H9 (cell line): ENCODE results near the gene TBXAS1. TPM values are rescaled to one million over a fixed set of nuclear protein-coding genes. Genes with fewer than 3 reads are reported as not detected.

Experiments
- DNase-seq: peaks from one replicate; pipeline ENCODE4 v3.0.0-alpha.2; 2017
- H2AFZ ChIP-seq: one replicate; pipeline ENCODE4 v1.6.1; 2013; ENCODE audit warnings: mild to moderate bottlenecking, low read length, control low read depth, moderate library complexity
- H2AK5ac ChIP-seq: 2 replicates; pipeline ENCODE4 v1.6.1; 2013; ENCODE audit warnings: low read length, control low read depth, mixed read lengths; ENCODE audit not compliant: insufficient read length
- H2BK120ac ChIP-seq: one replicate; pipeline ENCODE4 v1.6.1; 2013; ENCODE audit warnings: low read depth, mild to moderate bottlenecking, low read length, control low read depth, inconsistent platforms; ENCODE audit not compliant: poor library complexity, severe bottlenecking
- H2BK12ac ChIP-seq: 2 replicates; pipeline ENCODE4 v1.6.1; 2013; ENCODE audit warnings: low read length, control low read depth, mixed read lengths, low read depth; ENCODE audit not compliant: insufficient read length
- H2BK15ac ChIP-seq: 2 replicates; pipeline ENCODE4 v1.6.1; 2013; ENCODE audit warnings: low read depth, low read length, control low read depth
- H2BK20ac ChIP-seq: one replicate; pipeline ENCODE4 v1.6.1; 2013; ENCODE audit warnings: low read depth, mild to moderate bottlenecking, low read length, control low read depth, inconsistent platforms; ENCODE audit not compliant: poor library complexity, severe bottlenecking
- H2BK5ac ChIP-seq: 2 replicates; pipeline ENCODE4 v1.6.1; 2013; ENCODE audit warnings: low read length, control low read depth, mixed read lengths; ENCODE audit not compliant: insufficient read length
- H3K14ac ChIP-seq: 2 replicates; pipeline ENCODE4 v1.6.1; 2013; ENCODE audit warnings: low read length, control low read depth; ENCODE audit not compliant: insufficient read depth
- H3K18ac ChIP-seq: 2 replicates; pipeline ENCODE4 v1.6.1; 2013; ENCODE audit warnings: low read depth, mild to moderate bottlenecking, mixed read lengths, low read length, control low read depth; ENCODE audit not compliant: insufficient read length
- H3K23ac ChIP-seq: 2 replicates; pipeline ENCODE4 v1.6.1; 2013; ENCODE audit warnings: low read length, control low read depth, mixed read lengths, low read depth; ENCODE audit not compliant: insufficient read length
- H3K23me2 ChIP-seq: 2 replicates; pipeline ENCODE4 v1.6.1; 2013; ENCODE audit warnings: low read depth, mild to moderate bottlenecking, mixed read lengths, low read length, control low read depth; ENCODE audit not compliant: insufficient read length, poor library complexity, severe bottlenecking
- H3K27ac ChIP-seq: 2 replicates; pipeline ENCODE4 v1.5.1; 2013; ENCODE audit warnings: low read length, control low read depth, mixed read lengths, low read depth; ENCODE audit not compliant: insufficient read length
- H3K27me3 ChIP-seq: 2 replicates; pipeline ENCODE4 v1.6.1; 2013; ENCODE audit warnings: low read length, control low read depth, inconsistent platforms; ENCODE audit not compliant: insufficient read depth
- H3K4ac ChIP-seq: 2 replicates; pipeline ENCODE4 v1.6.1; 2013; ENCODE audit warnings: low read depth, mild to moderate bottlenecking, control low read depth, inconsistent platforms, low read length, moderate library complexity
- H3K4me1 ChIP-seq: 2 replicates; pipeline ENCODE4 v1.6.1; 2013; ENCODE audit warnings: low read length, control low read depth, inconsistent platforms; ENCODE audit not compliant: insufficient read depth
- H3K4me2 ChIP-seq: 2 replicates; pipeline ENCODE4 v1.6.1; 2013; ENCODE audit warnings: low read length, control low read depth, mixed read lengths; ENCODE audit not compliant: insufficient read length, insufficient read depth
- H3K56ac ChIP-seq: 2 replicates; pipeline ENCODE4 v1.6.1; 2013; ENCODE audit warnings: low read depth, mild to moderate bottlenecking, mixed read lengths, low read length, control low read depth; ENCODE audit not compliant: insufficient read length
- H3K79me1 ChIP-seq: 2 replicates; pipeline ENCODE4 v1.6.1; 2013; ENCODE audit warnings: low read depth, mild to moderate bottlenecking, moderate library complexity, low read length, control low read depth, inconsistent platforms; ENCODE audit not compliant: insufficient read depth, poor library complexity, severe bottlenecking
- H3K79me2 ChIP-seq: 2 replicates; pipeline ENCODE4 v1.6.1; 2013; ENCODE audit warnings: low read length, control low read depth, inconsistent platforms; ENCODE audit not compliant: insufficient read depth
- H3K9ac ChIP-seq: 2 replicates; pipeline ENCODE4 v1.6.1; 2013; ENCODE audit warnings: low read length, control low read depth, mixed read lengths; ENCODE audit not compliant: insufficient read length; ENCODE audit errors: extremely low read depth
- H3K9me3 ChIP-seq: one replicate; pipeline ENCODE4 v1.6.1; 2013; ENCODE audit warnings: low read depth, low read length, inconsistent platforms; ENCODE audit not compliant: control insufficient read depth
- H3T11ph ChIP-seq: one replicate; pipeline ENCODE4 v1.6.1; 2013; ENCODE audit warnings: mild to moderate bottlenecking, low read length, control low read depth, inconsistent platforms
- H4K20me1 ChIP-seq: one replicate; pipeline ENCODE4 v1.6.1; 2013; ENCODE audit not compliant: control insufficient read depth, insufficient read length, insufficient read depth
- H4K5ac ChIP-seq: 2 replicates; pipeline ENCODE4 v1.6.1; 2013; ENCODE audit warnings: low read depth, mild to moderate bottlenecking, mixed read lengths, low read length, control low read depth; ENCODE audit not compliant: insufficient read length
- H4K8ac ChIP-seq: replicated peaks from 2 replicates; pipeline ENCODE4 v1.6.1; 2013; ENCODE audit warnings: low read length, control low read depth, mixed read lengths, low read depth; ENCODE audit not compliant: insufficient read length
- H4K91ac ChIP-seq: 2 replicates; pipeline ENCODE4 v1.6.1; 2013; ENCODE audit warnings: low read depth, mild to moderate bottlenecking, moderate library complexity, mixed read lengths, low read length, control low read depth; ENCODE audit not compliant: insufficient read length
- H3K27ac Mint-ChIP-seq, 3 experiments: 2 replicates in 2 of 3; 3 replicates in 1 of 3; pipeline ENCODE4 v1.8.0; 2020 to 2021; ENCODE audit warnings: mixed read lengths in 3 of 3, mild to moderate bottlenecking in 1 of 3, moderate library complexity in 1 of 3
- H3K27me3 Mint-ChIP-seq: 2 replicates; pipeline ENCODE4 v1.8.0; 2021; ENCODE audit warnings: low read depth, mild to moderate bottlenecking, moderate library complexity, mixed read lengths
- H3K36me3 Mint-ChIP-seq, 3 experiments: 2 replicates in 2 of 3; 3 replicates in 1 of 3; pipeline ENCODE4 v1.8.0; 2020 to 2021; ENCODE audit warnings: low read depth in 3 of 3, mixed read lengths in 3 of 3; ENCODE audit not compliant: insufficient read depth in 1 of 3
- H3K4me1 Mint-ChIP-seq, 2 experiments: 2 replicates each; pipeline ENCODE4 v1.8.0; 2020; ENCODE audit warnings: mixed read lengths in 2 of 2
- H3K4me3 Mint-ChIP-seq, 2 experiments: 2 replicates in 1 of 2; 3 replicates in 1 of 2; pipeline ENCODE4 v1.8.0; 2020 to 2021; ENCODE audit warnings: mild to moderate bottlenecking in 2 of 2, mixed read lengths in 2 of 2, moderate library complexity in 1 of 2
- H3K9me3 Mint-ChIP-seq, 2 experiments: 2 replicates in 1 of 2; 3 replicates in 1 of 2; pipeline ENCODE4 v1.8.0; 2020; ENCODE audit warnings: mild to moderate bottlenecking in 2 of 2, mixed read lengths in 2 of 2, moderate library complexity in 1 of 2
- WGBS: extraction: QIAGEN DNeasy Blood & Tissue Kit; methylation state at CpG from one replicate; pipeline ENCODE4 v1.1.7; 2013; ENCODE audit warnings: missing lambda C conversion rate, low lambda C conversion rate, mixed read lengths; ENCODE audit not compliant: insufficient read length; ENCODE audit errors: extremely low coverage; 5-methylcytosine and 5-hydroxymethylcytosine counted together
- total RNA-seq: library from RNA; stranded (reverse); gene quantifications from 2 replicates; pipeline ENCODE4 v1.2.1, GENCODE V29; 2021
- TF ChIP-seq, protein P1 (sequence below): fragments of 200-600 bp; sonication (generic); conservative IDR thresholded peaks from 3 replicates; pipeline ENCODE4 v1.8.0; 2021; ENCODE audit warnings: antibody characterized with exemption, mild to moderate bottlenecking

TBXAS1 gene
- total RNA-seq, 1 experiment from 2014 or later: 0.39 TPM

DNA sequence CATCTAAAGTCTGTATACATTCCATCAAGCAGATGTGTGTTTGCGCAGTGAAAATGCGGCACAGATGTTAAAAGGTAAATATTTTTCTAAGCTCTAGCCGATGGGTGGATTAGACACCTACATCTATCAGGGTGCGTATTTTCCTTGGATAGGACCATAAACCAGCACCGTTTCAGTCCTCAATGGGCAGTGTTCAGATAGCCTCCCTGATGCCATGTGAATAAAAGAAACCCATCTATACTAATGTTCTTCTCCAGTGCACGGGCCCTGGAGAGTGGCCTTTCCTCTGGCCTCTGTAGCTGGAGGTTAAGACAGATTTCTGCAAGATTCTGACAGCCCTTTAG is 130.2 kb downstream of the TBXAS1 start:
- no CpG with 5 or more reads among the region's 6 CpGs for WGBS
- Histone ChIP-seq H3K79me2 (no peaks in the 10 kb centered on the region), H3K23ac (no peak overlapping the region), H2BK12ac (no peak overlapping the region), H3K27ac (no peak overlapping the region), H3K14ac (no peak overlapping the region), H4K20me1 (no peaks in the 10 kb centered on the region), H2BK5ac (no peak overlapping the region), H3K18ac (no peak overlapping the region), H3K56ac (no peak overlapping the region), H4K8ac (no peak overlapping the region), H2AK5ac (no peak overlapping the region), H3K4me1 (peaks cover 7% of the 10 kb centered on the region; the same call in 1 of the 2 replicates), H3K9ac (no peak overlapping the region), H2AFZ (no peak overlapping the region), H2BK120ac (no peak overlapping the region), H3T11ph (no peak overlapping the region), H3K79me1 (no peaks in the 10 kb centered on the region), H4K91ac (no peak overlapping the region), H2BK20ac (no peak overlapping the region), H3K4me2 (no peak overlapping the region), H3K4ac (no peak overlapping the region), H2BK15ac (no peak overlapping the region), H3K23me2 (no peaks in the 10 kb centered on the region), H4K5ac (no peak overlapping the region), H3K27me3 (no peaks in the 10 kb centered on the region), H3K9me3 (no peaks in the 10 kb centered on the region)
- Mint-ChIP-seq H3K4me1 (peaks cover 37% of the 10 kb centered on the region in 2 experiments), H3K36me3 (no peaks in the 10 kb centered on the region), H3K27ac (no peak overlapping the region), H3K4me3 (no peak overlapping the region), H3K27me3 (0 out of 2 replicates have a peak, but pooled peaks cover 2% of the 10 kb centered on the region), H3K9me3 (no peaks in the 10 kb centered on the region)
- TF ChIP-seq, protein P1, sequence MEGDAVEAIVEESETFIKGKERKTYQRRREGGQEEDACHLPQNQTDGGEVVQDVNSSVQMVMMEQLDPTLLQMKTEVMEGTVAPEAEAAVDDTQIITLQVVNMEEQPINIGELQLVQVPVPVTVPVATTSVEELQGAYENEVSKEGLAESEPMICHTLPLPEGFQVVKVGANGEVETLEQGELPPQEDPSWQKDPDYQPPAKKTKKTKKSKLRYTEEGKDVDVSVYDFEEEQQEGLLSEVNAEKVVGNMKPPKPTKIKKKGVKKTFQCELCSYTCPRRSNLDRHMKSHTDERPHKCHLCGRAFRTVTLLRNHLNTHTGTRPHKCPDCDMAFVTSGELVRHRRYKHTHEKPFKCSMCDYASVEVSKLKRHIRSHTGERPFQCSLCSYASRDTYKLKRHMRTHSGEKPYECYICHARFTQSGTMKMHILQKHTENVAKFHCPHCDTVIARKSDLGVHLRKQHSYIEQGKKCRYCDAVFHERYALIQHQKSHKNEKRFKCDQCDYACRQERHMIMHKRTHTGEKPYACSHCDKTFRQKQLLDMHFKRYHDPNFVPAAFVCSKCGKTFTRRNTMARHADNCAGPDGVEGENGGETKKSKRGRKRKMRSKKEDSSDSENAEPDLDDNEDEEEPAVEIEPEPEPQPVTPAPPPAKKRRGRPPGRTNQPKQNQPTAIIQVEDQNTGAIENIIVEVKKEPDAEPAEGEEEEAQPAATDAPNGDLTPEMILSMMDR: no peak
- DNase-seq: no peak
